T-helper 22 cell (primary cell): ENCODE measurements around the gene C11orf98.
A peak's percentile ranks its signal among the peaks of the same experiment; 100 is the strongest.
"Not testable (repeated sequence)": the region's sequence is repeated elsewhere in the genome, so short reads cannot be mapped to it uniquely, and the experiment has no call there.

Experiments
- DNase-seq: peaks from one replicate; pipeline ENCODE4 v3.0.0-alpha.2; 2020; ENCODE audit warnings: low read depth

The C11orf98 gene

GRCh38 chr11:62682518-62682917, 17.5 kb upstream of the C11orf98 start:
- no peak for DNase-seq

- DNase-seq = no peak
These were observed 15.8 kb upstream of the C11orf98 start for GRCh38 chr11:62680825-62681240.

DNA sequence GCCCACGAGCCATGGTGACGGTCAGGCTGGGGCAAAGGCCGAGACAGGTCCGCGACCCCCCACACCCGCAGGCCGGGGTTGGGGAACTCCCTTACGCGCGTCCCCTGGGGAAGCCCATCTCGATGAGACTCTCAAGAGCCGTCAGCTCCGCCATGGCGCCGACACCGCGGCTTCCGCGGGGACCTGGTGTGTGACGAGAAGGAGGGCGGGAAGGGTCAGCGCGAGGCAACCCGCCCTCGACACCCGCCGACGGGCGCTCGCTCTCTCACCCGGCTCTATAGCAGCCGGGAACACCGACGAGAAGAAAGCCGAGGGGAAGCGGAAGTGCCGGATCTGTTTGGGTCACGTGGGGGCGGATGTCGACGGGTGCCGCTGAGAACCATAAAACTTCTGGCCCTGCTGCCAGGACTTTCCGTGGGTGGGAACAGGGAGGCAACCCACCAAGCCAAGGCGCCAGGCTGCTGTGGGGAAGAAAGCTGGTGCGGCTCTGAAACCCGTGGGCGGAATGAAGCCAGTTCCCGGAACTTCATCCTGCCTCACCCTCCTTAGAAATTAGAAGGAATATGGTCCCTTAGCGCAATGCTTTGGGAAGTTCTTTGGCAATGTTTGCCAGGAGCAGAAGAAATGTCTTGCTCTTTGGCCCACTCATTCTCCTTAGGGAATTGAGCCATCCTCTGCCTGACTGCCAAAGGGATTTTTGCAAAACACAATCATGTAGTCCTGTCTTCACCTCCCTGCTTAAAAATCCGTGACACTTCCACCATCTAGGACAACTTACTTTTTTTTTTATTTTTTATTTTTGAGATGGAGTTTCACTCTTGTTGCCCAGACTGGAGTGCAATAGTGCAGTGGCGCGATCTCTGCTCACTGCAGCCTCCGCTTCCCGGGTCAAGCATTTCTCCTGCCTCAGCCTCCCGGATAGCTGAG, 14.0 kb upstream of the C11orf98 start, which contains the start of gene UBXN1:
UBXN1 (minus strand) TSS at position 304 of the 927 bp plus-strand sequence; CDS start at position 154, 150 bp downstream.
- peak; percentile 79 for DNase-seq

DNA sequence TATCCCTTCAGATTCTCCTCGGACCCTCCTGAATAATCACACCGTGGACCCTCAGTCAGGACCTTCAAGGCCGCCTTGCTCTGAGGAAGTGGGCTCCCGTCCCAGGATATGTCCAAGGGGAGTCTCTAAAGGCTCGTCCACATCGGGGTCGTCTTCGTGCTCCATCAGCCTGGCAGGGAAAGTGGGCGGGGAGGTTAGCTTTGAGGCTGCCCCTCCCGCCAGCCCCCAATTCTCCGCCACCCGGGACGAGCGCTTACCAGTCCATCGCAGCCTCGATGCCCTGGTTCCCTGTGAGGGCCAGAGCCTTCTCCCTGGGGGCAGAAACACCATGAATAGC, 13.4 kb upstream of the C11orf98 start:
- DNase-seq = no peak

- DNase-seq = no peak
These were observed 12.7 kb upstream of the C11orf98 start for GRCh38 chr11:62677714-62678113.

DNA sequence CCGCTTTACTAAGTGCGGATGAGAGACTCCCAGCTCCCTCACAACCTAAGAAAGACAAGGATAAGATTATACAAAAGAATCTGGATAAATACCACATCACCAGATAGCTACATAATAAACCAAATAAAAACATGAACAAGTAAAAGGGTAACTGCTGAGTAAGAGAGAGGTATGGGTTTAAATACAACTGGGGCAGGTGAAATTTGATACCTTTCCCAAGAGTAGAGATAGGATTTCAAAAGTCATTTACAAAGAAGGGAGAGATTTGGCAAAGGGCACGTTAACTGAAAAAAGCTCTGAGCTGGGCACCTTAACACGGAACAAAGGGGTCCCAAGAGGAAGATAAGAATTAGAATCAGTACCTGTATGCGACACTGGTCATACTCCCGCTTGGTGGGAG, 12.1 kb upstream of the C11orf98 start:
- no peak for DNase-seq

- DNase-seq = no peak
These were observed 11.7 kb upstream of the C11orf98 start for GRCh38 chr11:62676698-62677097.

- not testable (repeated sequence) for DNase-seq
These were observed 10.4 kb upstream of the C11orf98 start for GRCh38 chr11:62675415-62675814.

GRCh38 chr11:62673196-62673525, 8.2 kb upstream of the C11orf98 start:
- DNase-seq = no peak

GRCh38 chr11:62671608-62672389, 6.8 kb upstream of the C11orf98 start, which contains the start of the genes LBHD1 and UQCC3:
Gene LBHD1 (minus strand): TSS chr11:62672267. CDS start chr11:62670031, 2,236 bp downstream.
Gene UQCC3 (plus strand): TSS chr11:62671673. CDS start chr11:62671746, 73 bp downstream.
- peak; percentile 59 for DNase-seq

GRCh38 chr11:62671236-62671607, 6.2 kb upstream of the C11orf98 start:
- DNase-seq = no peak

DNA sequence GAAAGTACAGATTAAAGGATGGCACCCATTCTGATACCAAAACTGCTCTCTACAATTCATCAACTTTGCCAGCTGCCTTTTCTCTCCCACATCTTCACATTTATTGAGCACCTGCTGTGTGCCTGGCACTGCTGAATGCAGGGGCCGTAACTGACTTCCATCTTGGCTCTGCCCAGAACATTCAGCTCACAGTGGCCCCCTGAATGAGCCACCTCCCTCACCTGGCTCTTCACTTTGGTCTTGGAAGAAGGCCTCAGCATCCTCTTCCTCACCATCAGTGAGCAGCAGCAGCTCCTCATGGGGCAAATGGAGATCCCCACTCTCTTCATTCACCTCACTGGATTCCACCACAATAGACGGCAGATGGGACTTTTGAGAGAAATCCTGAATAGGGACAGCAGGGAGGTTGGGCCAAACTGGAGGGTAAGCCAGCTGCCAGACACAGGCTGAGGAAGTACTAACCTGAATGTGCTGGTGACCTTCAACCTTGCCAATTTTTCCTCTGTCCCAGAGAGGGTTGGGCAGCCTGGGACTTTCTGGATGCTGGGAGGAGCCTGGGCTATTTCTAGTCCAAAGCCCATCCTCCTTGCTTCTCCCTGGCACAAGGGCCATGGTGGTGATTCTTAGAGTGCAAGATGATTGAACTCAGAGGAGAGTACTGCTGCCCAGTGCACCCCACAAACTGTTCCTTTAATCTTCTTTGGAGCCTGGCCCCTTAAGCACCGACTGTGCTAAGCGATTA, 4.6 kb upstream of the C11orf98 start:
- DNase-seq = no peak

GRCh38 chr11:62667460-62667859, 2.5 kb upstream of the C11orf98 start:
- DNase-seq = no peak

- DNase-seq = no peak
These were observed 1.4 kb upstream of the C11orf98 start for GRCh38 chr11:62666259-62666926.

- peak; percentile 52 for DNase-seq
These were observed 719 bp upstream of the C11orf98 start for GRCh38 chr11:62665599-62666258.

- peak; percentile 29 for DNase-seq
These were observed 470 bp downstream of the C11orf98 start for GRCh38 chr11:62664405-62665074.

DNA sequence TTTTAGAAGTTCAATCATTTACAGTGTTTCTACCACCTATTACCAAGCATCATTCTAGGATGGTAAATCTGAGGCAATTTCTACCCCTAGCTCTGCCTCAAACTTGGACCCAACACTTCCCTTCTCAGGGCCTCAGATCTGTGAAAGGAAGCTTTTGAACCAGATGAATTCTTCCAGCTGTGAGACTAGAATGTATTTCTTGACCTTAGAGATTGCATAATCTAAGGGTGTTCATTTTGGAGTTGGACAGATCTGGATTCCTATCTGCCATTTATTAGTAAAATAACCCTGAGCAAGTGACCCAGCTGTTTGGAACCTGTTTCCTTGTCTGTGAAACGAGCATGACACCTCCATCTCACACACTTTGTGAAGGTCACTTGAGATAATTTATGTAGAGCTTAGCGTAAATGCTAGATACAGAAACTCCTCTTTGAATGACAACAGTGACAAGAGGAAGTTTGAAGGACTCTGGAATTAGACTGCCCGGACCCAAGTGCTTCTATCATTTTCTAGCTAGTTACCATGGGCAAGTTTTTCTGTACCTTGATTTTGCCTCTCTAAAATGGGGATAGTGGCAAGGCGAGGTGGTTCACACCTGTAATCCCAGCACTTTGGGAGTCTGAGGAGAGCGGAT, 8.1 kb downstream of the C11orf98 start:
- no peak for DNase-seq

- no peak for DNase-seq
These were observed 10.7 kb downstream of the C11orf98 start for GRCh38 chr11:62654297-62654696.

- peak; percentile 61 for DNase-seq
These were observed 12.6 kb downstream of the C11orf98 start for GRCh38 chr11:62652161-62653006.
